Adrenal gland (tissue), 12 donors: ENCODE measurements around the gene DOCK10. TPM values are rescaled to one million over a fixed set of nuclear protein-coding genes. Genes with fewer than 3 reads are reported as not detected.

Experiments
- DNase-seq, 7 donors: peaks; one replicate each; pipeline ENCODE4 v3.0.0-alpha.2; 2019 to 2020
- H3K27ac ChIP-seq, 5 donors: fragments of 200-600 bp; sonication (generic) in 4 of 5; 1 replicate in 3 of 5; 2 replicates in 2 of 5; pipeline versions ENCODE4 v1.5.1 to v1.8.0; 2016 to 2020; ENCODE audit warnings: mild to moderate bottlenecking in 1 of 5
- H3K27me3 ChIP-seq: fragments of 200-600 bp; 2 replicates; pipeline ENCODE4 v1.8.0; 2021
- H3K36me3 ChIP-seq, 2 donors: fragments of 200-600 bp; replicated peaks in 1 of 2; 1 replicate in 1 of 2; 2 replicates in 1 of 2; pipeline versions ENCODE4 v1.5.1 to v1.8.0; 2018 to 2022
- H3K4me1 ChIP-seq, 2 donors: fragments of 200-600 bp; replicated peaks in 1 of 2; 1 replicate in 1 of 2; 2 replicates in 1 of 2; pipeline versions ENCODE4 v1.5.1 to v1.8.0; 2018 to 2021
- H3K4me3 ChIP-seq, 4 donors: fragments of 200-600 bp; sonication (generic) in 3 of 4; one replicate each; pipeline ENCODE4 v1.5.1; 2016 to 2018
- H3K9me3 ChIP-seq, 3 donors: fragments of 200-600 bp; sonication (generic) in 1 of 3; replicated peaks in 1 of 3; 1 replicate in 2 of 3; 2 replicates in 1 of 3; pipeline versions ENCODE4 v1.5.1 to v1.8.0; 2016 to 2021
- CTCF ChIP-seq, 6 experiments: fragments of 450-650 bp in 4 of 6; fragments of 200-600 bp in 2 of 6; sonication (generic) in 1 of 6; IDR thresholded peaks; 1 replicate in 5 of 6; 2 replicates in 1 of 6; pipeline versions ENCODE4 v1.5.1 to v1.8.0; 2016 to 2021; ENCODE audit warnings: antibody characterized with exemption in 6 of 6, mild to moderate bottlenecking in 2 of 6, moderate library complexity in 1 of 6
- POLR2A ChIP-seq, 2 donors: fragments of 450-650 bp; IDR thresholded peaks; one replicate each; pipeline ENCODE4 v1.6.1; 2017; ENCODE audit warnings: antibody characterized with exemption in 2 of 2, mild to moderate bottlenecking in 2 of 2, moderate library complexity in 1 of 2
- WGBS, 4 donors: extraction: QIAGEN DNeasy Blood & Tissue Kit in 2 of 4; methylation state at CpG; one replicate each; pipeline versions ENCODE4 v1.1.5 to v1.1.7; 2013 to 2017; 5-methylcytosine and 5-hydroxymethylcytosine counted together
- intact Hi-C, 2 donors: fragments of 100-400 bp; cut with DNase I; formaldehyde crosslinking; loops; one replicate each; pipeline versions ENCODE4 v1.14.1 to v1.15.0; 2022 to 2023
- polyA plus RNA-seq, 3 donors: library from polyadenylated mRNA; stranded (reverse); fragments of 200-250 nt in 2 of 3; fragments of 350-450 nt in 1 of 3; fragmentation: Illumina TruSeq in 1 of 3; extraction: RNeasy Lipid Tissue Mini Kit (QIAGEN cat#74804) in 1 of 3; gene quantifications; one replicate each; pipeline ENCODE4 v1.2.3, GENCODE V29; 2013 to 2014
- total RNA-seq, 9 donors: library from RNA; depleted of rRNA in 4 of 9; stranded (reverse); fragments of >200 nt in 4 of 9; fragments of 120-200 nt in 1 of 9; fragmentation: NEBNext Ultra II Directional in 1 of 9; extraction: Animal tissue kit (Norgen Biotek cat#: 25700) in 1 of 9; gene quantifications; one replicate each; pipeline versions ENCODE4 v1.1.0 to v1.2.4, GENCODE V29; 2013 to 2023
- donor health status: healthy with polysubstance abuse.
- donor health status: Bipolar disorder and iron deficiency.
- donor health status: DM: yes; HTN: yes; CAD: no.
- donor health status: DM: no; HTN: no; CAD: no.
- donor health status: DM: no; HTN: no; CAD: no.
- donor health status: DM: yes; HTN: yes; CAD: no.

DOCK10 gene
- total and polyA plus RNA-seq, 12 donors = 6.2 to 40.8 (median 20.0) TPM

- H3K4me3 ChIP-seq = no peak overlapping the region
- TF ChIP-seq POLR2A (IDR thresholded peaks at IDR 0.05) = no peak
- TF ChIP-seq CTCF (IDR thresholded peaks at IDR 0.05) = no peak
- H3K27me3 ChIP-seq = no peaks in the 10 kb centered on the region
- peaks cover 9 to 10% of the 10 kb centered on the region in 2 donors for H3K4me1 ChIP-seq
- peaks cover 0 to 16% of the 10 kb centered on the region in 2 donors for H3K36me3 ChIP-seq
- intact Hi-C loops = no loop called here
- H3K27ac ChIP-seq = no peak overlapping the region
- WGBS, 4 donors = 93 to 97% (median 94%) methylated on average over 15 of the region's 15 CpGs
- H3K9me3 ChIP-seq = no peaks in the 10 kb centered on the region
- no peak for DNase-seq
These were observed 267.5 kb downstream of the DOCK10 start for GRCh38 chr2:224774735-224775134.

- intact Hi-C loops = no loop called here
- H3K9me3 ChIP-seq = no peaks in the 10 kb centered on the region
- TF ChIP-seq CTCF (IDR thresholded peaks at IDR 0.05) (no peak), POLR2A (IDR thresholded peaks at IDR 0.05) (no peak)
- H3K36me3 ChIP-seq = peaks cover 0 to 17% of the 10 kb centered on the region in 2 donors
- WGBS, 4 donors = 94 to 100% (median 98%) methylated on average over 1 of the region's 1 CpG
- no peak for DNase-seq
- H3K4me1 ChIP-seq = peaks cover 5 to 7% of the 10 kb centered on the region in 2 donors
- no peaks in the 10 kb centered on the region for H3K27me3 ChIP-seq
- no peak overlapping the region for H3K27ac ChIP-seq
- no peak overlapping the region for H3K4me3 ChIP-seq
These were observed 269.8 kb downstream of the DOCK10 start for GRCh38 chr2:224772494-224772893.

GRCh38 chr2:224769489-224769888 lies 272.8 kb downstream of the DOCK10 start:
- no peak for DNase-seq
- no peaks in the 10 kb centered on the region for H3K4me1 ChIP-seq
- no peak overlapping the region for H3K27ac ChIP-seq
- H3K4me3 ChIP-seq = no peak overlapping the region
- WGBS, 4 donors = 79 to 96% (median 95%) methylated on average over 4 to 6 of the region's 6 CpGs
- no peaks in the 10 kb centered on the region for H3K27me3 ChIP-seq
- no peak for TF ChIP-seq CTCF (IDR thresholded peaks at IDR 0.05)
- TF ChIP-seq POLR2A (IDR thresholded peaks at IDR 0.05) = no peak
- H3K9me3 ChIP-seq = no peaks in the 10 kb centered on the region
- intact Hi-C loops = no loop called here
- peaks cover 0 to 14% of the 10 kb centered on the region in 2 donors for H3K36me3 ChIP-seq

GRCh38 chr2:224764565-224765236 lies 277.6 kb downstream of the DOCK10 start:
- Histone ChIP-seq H3K27me3 (no peaks in the 10 kb centered on the region), H3K9me3 (no peaks in the 10 kb centered on the region), H3K4me3 (no peak overlapping the region), H3K27ac (no peak overlapping the region), H3K4me1 (no peaks in the 10 kb centered on the region), H3K36me3 (peaks cover 0 to under 1% of the 10 kb centered on the region in 2 donors)
- DNase-seq = no peak
- no peak for TF ChIP-seq CTCF (IDR thresholded peaks at IDR 0.05)
- no peak for TF ChIP-seq POLR2A (IDR thresholded peaks at IDR 0.05)
- WGBS, 4 donors = 88 to 98% (median 92%) methylated on average over 2 of the region's 2 CpGs
- intact Hi-C loops = no loop called here
